ENCODE data around the gene RPTOR. TPM values are rescaled to one million over a fixed set of nuclear protein-coding genes. Genes with fewer than 3 reads are reported as not detected.

RPTOR gene
- total RNA-seq, 2 experiments from 2014 or later, result 45.3 to 49.1 TPM

GRCh38 chr17:80793851-80794267 lies 249.2 kb downstream of the RPTOR start:
- Mint-ChIP-seq H3K36me3 (ENCODE audit: low read depth) (peaks cover 38% of the 10 kb centered on the region), H3K9me3 (no peaks in the 10 kb centered on the region), H3K4me3 (no peak overlapping the region), H3K4me1 (ENCODE audit: low read depth) (peaks cover 58% of the 10 kb centered on the region), H3K27ac (peak overlapping the region; percentile 47), H3K27me3 (no peaks in the 10 kb centered on the region)
- ChIA-PET CTCF (interaction anchor here (1.1 kb wide), 1 partner anchor 55 kb away, joined by 3 read pairs; no protein-coding TSS in a partner anchor), POLR2A (interaction anchor here (0.9 kb wide), 1 partner anchor 12 kb away, joined by 4 read pairs; no protein-coding TSS in a partner anchor)
- ATAC-seq (no peak), DNase-seq (no peak)
- intact Hi-C loops (cut with micrococcal nuclease), result no loop called here
- no peak for TF ChIP-seq CTCF (IDR thresholded peaks at IDR 0.05)

- H3K4me1 Mint-ChIP-seq (ENCODE audit: low read depth), result peaks cover 55% of the 10 kb centered on the region
- POLR2A ChIA-PET, result interaction anchor here (0.9 kb wide), 1 partner anchor 13 kb away, joined by 4 read pairs; no protein-coding TSS in a partner anchor
Observed at GRCh38 chr17:80794281-80795089, 249.8 kb downstream of the RPTOR start.

GRCh38 chr17:80795090-80795580 lies 250.5 kb downstream of the RPTOR start:
- peaks cover 49% of the 10 kb centered on the region for H3K4me1 Mint-ChIP-seq (ENCODE audit: low read depth)
- H3K27ac Mint-ChIP-seq, result no peak overlapping the region
- no peaks in the 10 kb centered on the region for H3K9me3 Mint-ChIP-seq
- H3K36me3 Mint-ChIP-seq (ENCODE audit: low read depth), result peaks cover 38% of the 10 kb centered on the region
- intact Hi-C loops (cut with micrococcal nuclease), result no loop called here
- no peaks in the 10 kb centered on the region for H3K27me3 Mint-ChIP-seq
- ChIA-PET CTCF (interaction anchor here (1.6 kb wide), 1 partner anchor 102 kb away, joined by 3 read pairs; no protein-coding TSS in a partner anchor), POLR2A (interaction anchor here (1.0 kb wide), 1 partner anchor 32 kb away, joined by 4 read pairs; no protein-coding TSS in a partner anchor)
- DNase-seq (no peak), ATAC-seq (no peak)
- no peak for TF ChIP-seq CTCF (IDR thresholded peaks at IDR 0.05)
- H3K4me3 Mint-ChIP-seq, result no peak overlapping the region

More at GRCh38 chr17:80794281-80795089, 249.8 kb downstream of the RPTOR start:
- no peak for TF ChIP-seq CTCF (IDR thresholded peaks at IDR 0.05)
- Mint-ChIP-seq H3K27me3 (no peaks in the 10 kb centered on the region), H3K9me3 (no peaks in the 10 kb centered on the region), H3K36me3 (ENCODE audit: low read depth) (peaks cover 38% of the 10 kb centered on the region), H3K27ac (peak overlapping the region; percentile 44), H3K4me3 (no peak overlapping the region)
- intact Hi-C loops (cut with micrococcal nuclease), result no loop called here
- CTCF ChIA-PET, result interaction anchor here (1.1 kb wide), 1 partner anchor 56 kb away, joined by 3 read pairs; no protein-coding TSS in a partner anchor
- ATAC-seq, result no peak
- no peak for DNase-seq

GRCh38 chr17:80795754-80796153 lies 251.1 kb downstream of the RPTOR start:
- Mint-ChIP-seq H3K4me1 (ENCODE audit: low read depth) (peaks cover 42% of the 10 kb centered on the region), H3K36me3 (ENCODE audit: low read depth) (peaks cover 37% of the 10 kb centered on the region)
- POLR2A ChIA-PET, result interaction anchor here (1.0 kb wide), 1 partner anchor 32 kb away, joined by 4 read pairs; no protein-coding TSS in a partner anchor

More at GRCh38 chr17:80795754-80796153, 251.1 kb downstream of the RPTOR start:
- Mint-ChIP-seq H3K4me3 (no peak overlapping the region), H3K9me3 (no peaks in the 10 kb centered on the region), H3K27me3 (no peaks in the 10 kb centered on the region), H3K27ac (no peak overlapping the region)
- TF ChIP-seq CTCF (IDR thresholded peaks at IDR 0.05), result no peak
- ATAC-seq (no peak), DNase-seq (no peak)
- CTCF ChIA-PET, result interaction anchor here (1.6 kb wide), 1 partner anchor 101 kb away, joined by 3 read pairs; no protein-coding TSS in a partner anchor
- intact Hi-C loops (cut with micrococcal nuclease), result no loop called here

Measured in activated CD8-positive, alpha-beta T cell treated with anti-CD3 and anti-CD28 coated beads for 36 hours (primary cell).